HG03432 (cell line): Measurements from ENCODE around the gene PSMB9.

Experiments
- ATAC-seq: cut with Tn5 transposase; IDR thresholded peaks from one replicate; pipeline ENCODE4 v1.9.1; 2021; ENCODE audit warnings: mild to moderate bottlenecking, moderate library complexity; ENCODE audit not compliant: unreplicated experiment

PSMB9 gene

GRCh38 chr6:32839356-32839755 is 14.6 kb upstream of the PSMB9 start:
- ATAC-seq: no peak

GRCh38 chr6:32840604-32841246 is 13.3 kb upstream of the PSMB9 start:
- no peak for ATAC-seq

- ATAC-seq: no peak
Observed at GRCh38 chr6:32842021-32842650, 11.9 kb upstream of the PSMB9 start.

- no peak for ATAC-seq
Observed at GRCh38 chr6:32842690-32843089, 11.3 kb upstream of the PSMB9 start.

GRCh38 chr6:32843331-32843978 is 10.5 kb upstream of the PSMB9 start:
- no peak for ATAC-seq

GRCh38 chr6:32843979-32844838 is 9.8 kb upstream of the PSMB9 start, which contains the start of gene PSMB8:
Gene PSMB8 (minus strand): TSS chr6:32844047. CDS start chr6:32843996, 51 bp downstream.
- ATAC-seq: peak; percentile 75

GRCh38 chr6:32844839-32845383 is 9.1 kb upstream of the PSMB9 start:
- no peak for ATAC-seq

- no peak for ATAC-seq
Observed at GRCh38 chr6:32845384-32845884, 8.6 kb upstream of the PSMB9 start.

GRCh38 chr6:32847004-32847403 is 7.0 kb upstream of the PSMB9 start:
- no peak for ATAC-seq

- ATAC-seq: no peak
Observed at GRCh38 chr6:32847795-32848194, 6.2 kb upstream of the PSMB9 start.

- ATAC-seq: no peak
Observed at GRCh38 chr6:32849126-32849525, 4.9 kb upstream of the PSMB9 start.

- ATAC-seq: no peak
Observed at GRCh38 chr6:32851025-32851424, 3.0 kb upstream of the PSMB9 start.

- no peak for ATAC-seq
Observed at GRCh38 chr6:32852018-32852843, 1.8 kb upstream of the PSMB9 start.

- ATAC-seq: peak; percentile 29
Observed at GRCh38 chr6:32852844-32853540, 1.0 kb upstream of the PSMB9 start.

- ATAC-seq: peak; percentile 21
Observed at GRCh38 chr6:32854376-32855178, 585 bp downstream of the PSMB9 start.

GRCh38 chr6:32855467-32856174 is 1.6 kb downstream of the PSMB9 start:
- no peak for ATAC-seq

GRCh38 chr6:32857156-32857891 is 3.3 kb downstream of the PSMB9 start:
- ATAC-seq: no peak
